ENCODE measurements around the gene ZNF132.
"Not testable (repeated sequence)": the region's sequence is repeated elsewhere in the genome, so short reads cannot be mapped to it uniquely, and the experiment has no call there.

The ZNF132 gene

DNA sequence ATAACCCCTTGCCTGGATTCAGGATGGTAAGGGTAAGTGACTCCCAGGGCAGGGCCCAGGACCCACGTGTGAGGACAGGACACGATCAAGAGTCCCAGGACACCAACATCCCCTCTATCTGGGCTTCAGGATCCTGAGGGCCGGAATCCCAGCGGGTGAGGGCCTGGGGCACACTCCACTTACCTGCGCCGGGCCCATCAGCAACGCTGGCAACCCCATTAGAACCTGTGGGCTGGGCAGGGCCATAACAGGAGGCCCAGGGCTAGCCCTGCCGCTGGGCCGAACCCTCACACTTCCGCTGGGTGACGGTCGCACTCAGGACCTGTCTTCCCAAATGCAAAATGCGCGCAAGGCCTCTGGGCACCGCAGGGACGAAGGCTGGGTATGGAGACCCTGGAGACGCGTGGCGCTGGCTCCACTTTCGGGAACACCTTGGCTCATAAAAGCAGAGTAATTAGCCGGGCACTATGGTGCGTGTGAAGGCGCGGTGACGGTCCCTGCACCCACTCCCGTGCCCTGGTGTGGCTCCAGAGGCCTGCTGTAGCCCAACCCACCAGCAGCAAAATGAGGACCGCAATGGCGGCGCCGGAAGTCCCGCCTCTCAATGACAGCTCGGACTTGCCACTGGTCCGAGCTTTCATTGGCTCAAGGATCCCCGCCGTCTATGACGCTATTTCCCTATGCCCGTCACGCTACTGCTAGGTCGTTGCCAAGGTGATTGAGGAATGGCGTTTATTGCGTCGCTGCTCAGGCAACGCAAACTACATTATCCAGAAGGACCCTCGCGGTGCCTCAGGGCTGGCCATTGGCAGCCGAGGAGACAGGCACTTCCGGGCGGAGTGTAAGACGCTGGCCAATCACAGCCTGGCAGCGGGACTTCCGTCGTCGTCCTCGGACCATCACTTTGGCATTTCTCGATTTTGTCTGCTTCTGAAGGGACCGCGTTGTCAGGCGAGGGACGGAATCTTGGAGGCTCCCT is at the start of gene ZNF132:
Gene ZNF132 (minus strand): TSS at position 578 of the 979 bp plus-strand sequence. CDS start 332 bp downstream, at position 246.
- DNase-seq (ENCODE audit: low spot score) = no peak

DNA sequence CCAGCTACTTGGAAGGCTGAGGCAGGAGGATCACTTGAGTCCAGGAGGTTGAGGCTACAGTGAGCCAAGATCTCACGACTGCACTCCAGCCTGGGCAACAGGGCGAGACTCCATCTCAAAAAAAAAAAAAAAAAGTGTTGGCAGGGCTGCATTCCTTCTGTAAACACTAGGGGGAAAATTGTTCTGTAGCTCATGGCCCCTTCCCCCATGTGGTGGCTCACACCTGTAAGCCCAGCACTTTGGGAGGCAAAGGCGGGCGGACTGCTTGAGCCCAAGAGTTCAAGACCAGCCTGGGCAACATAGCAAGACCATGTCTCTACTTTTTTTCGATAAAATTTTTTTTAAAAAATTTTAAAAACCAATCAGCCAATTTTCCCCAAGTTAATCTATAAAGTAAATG is 44.4 kb upstream of the ZNF132 start:
- DNase-seq (ENCODE audit: low spot score) = not testable (repeated sequence)

DNA sequence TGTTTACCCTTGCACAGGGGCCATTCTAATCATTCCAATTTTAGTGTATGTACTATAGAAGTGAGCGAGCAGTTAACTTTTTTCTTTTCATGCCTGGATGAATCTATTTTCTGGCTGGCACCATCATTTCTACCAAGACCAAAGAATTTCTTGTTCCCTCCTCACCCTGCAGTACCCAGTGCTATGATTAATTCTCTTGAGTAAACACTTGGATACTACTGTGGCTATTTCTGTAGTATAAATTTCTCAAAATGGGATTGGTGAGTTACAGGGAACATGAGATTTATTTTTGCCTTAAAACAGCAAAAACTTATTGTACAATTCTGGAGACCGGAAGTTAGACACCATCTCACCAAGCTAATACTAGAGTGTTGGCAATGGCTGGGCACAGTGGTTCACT is 43.8 kb upstream of the ZNF132 start:
- no peak for DNase-seq (ENCODE audit: low spot score)

DNA sequence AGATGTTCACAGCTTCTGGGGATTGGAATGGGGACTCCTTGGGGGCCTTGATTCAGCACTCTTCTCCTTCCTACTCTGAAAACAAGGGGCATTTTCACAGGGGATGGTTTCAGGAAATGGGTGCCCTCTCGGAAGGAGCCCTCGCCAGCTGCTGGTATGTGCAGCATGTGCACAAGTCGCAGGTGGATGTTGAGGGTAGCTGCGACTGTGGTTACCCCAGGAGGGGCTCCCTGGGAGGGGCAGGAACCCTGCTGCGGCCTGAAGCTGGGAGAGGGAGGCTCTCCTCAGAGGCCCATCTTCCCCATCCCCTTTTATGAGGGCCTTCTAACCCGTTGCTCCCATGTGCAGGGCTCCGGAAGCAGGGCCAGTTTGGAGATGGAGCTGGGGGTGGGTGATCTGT is 42.4 kb upstream of the ZNF132 start:
- no peak for DNase-seq (ENCODE audit: low spot score)

DNA sequence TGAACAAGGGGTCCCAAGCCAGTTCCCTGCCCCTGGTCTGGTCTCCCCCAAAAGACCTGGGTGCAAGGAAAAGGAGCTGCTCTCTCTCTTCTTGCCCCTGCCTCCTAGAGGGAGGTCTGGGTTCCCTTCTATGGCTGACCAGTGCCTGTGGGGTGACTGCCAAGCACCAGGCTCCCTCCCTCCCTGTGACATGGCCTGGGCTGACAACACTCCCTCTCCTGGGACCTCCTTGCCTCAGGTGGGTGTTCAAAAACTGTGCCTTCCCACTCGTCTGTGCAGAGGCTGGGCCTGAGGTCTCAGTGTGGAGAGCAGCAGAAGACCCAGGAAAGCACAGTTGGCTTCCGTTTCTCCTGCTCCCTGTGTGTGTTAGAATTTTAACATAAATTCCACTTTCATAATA is 40.9 kb upstream of the ZNF132 start:
- no peak for DNase-seq (ENCODE audit: low spot score)

DNA sequence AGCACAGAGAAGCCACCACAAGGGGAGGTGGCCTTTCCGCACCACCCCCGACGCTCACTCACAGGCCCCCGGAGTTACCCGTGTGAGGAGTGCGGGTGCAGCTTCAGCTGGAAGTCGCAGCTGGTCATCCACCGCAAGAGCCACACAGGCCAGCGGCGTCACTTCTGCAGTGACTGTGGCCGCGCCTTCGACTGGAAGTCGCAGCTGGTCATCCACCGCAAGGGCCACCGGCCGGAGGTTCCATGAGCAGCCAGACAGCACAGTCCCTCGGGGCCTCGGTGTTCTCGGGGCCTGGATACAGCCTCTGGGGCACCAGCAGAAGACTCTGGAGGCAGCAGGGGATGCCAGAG is 40.5 kb upstream of the ZNF132 start:
- DNase-seq (ENCODE audit: low spot score) = no peak

DNA sequence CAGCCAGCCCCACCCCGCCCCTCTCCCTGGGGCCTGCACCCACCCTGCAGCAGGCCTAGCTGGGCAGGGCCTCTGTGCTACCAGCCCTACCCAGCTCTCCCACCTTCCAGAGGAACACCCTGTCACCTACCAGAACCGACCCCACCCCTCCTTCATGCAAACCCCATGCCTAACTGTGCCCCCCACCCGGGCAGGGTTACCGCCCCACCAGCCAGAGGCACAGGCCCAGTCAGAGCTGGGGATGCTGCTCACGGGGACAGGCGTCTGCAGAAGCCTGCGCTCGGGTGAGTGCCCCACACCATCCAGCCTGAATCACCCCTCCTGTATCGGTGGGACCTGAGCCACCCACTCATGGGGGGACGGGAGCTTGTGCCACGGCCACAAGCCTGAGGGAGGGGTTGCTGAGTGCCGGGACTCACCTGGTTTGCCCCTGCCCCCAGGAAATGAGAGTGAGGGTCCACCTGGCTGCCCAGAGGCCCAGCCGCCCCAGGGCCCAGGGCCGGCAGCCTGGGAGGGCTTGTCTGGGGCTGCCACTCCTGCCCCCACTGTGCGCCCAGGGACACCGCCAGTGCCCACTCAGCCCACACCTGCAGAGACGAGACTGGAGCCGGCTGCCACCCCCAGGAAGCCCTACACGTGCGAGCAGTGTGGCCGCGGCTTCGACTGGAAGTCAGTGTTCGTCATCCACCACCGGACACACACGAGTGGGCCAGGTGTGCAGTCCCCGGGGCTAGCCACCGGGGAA is 40.0 kb upstream of the ZNF132 start:
- no peak for DNase-seq (ENCODE audit: low spot score)

DNA sequence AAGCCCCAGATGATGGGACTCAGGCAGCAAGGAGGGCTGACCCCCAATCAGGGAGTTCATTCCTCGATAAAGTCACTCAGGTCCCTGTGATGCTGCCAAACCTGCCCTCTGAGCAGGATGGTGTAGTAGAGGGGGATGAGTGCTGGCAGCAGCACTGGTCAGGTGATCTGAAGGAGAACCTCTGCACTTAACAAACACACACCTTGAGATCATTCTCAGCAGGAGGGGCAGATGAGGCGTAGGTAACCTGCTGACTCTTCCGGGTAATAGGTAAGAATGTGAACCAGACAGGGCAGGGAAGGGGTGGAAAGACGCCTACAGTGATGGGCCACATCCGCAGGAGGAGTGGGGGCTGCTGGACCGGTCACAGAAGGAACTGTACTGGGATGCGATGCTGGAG is 39.4 kb upstream of the ZNF132 start:
- no peak for DNase-seq (ENCODE audit: low spot score)

DNA sequence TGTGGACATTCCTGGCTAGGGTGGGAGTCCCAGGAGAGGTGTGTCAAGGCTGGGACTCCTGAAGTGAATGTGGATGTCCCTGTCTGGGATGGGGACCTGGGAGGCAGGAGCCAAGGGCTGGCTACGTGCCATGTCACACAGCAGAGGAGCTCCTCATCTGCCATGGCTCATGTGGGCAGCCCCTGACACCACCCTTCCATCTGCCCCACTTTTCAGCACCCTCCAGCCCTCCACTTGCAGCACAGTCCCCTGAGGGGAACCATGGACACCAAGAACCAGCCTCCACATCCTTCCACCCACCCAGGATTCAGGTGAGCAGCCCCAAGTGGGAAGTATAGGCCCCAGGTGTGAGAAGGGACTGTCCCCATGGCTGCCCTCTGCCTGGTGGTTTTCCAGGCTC is 37.9 kb upstream of the ZNF132 start:
- no peak for DNase-seq (ENCODE audit: low spot score)

DNA sequence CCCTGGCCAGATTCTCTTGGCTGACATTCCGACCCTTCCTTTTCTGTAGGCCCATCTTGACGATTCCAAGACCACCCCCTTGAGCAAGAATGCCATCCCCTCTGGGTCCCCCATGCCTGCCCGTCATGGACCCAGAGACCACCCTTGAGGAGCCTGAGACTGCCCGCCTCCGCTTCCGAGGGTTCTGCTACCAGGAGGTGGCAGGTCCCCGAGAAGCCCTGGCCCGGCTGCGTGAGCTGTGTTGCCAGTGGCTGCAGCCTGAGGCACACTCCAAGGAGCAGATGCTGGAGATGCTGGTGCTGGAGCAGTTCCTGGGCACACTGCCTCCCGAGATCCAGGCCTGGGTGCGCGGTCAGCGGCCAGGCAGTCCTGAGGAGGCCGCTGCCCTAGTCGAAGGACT is 37.2 kb upstream of the ZNF132 start:
- no peak for DNase-seq (ENCODE audit: low spot score)

DNA sequence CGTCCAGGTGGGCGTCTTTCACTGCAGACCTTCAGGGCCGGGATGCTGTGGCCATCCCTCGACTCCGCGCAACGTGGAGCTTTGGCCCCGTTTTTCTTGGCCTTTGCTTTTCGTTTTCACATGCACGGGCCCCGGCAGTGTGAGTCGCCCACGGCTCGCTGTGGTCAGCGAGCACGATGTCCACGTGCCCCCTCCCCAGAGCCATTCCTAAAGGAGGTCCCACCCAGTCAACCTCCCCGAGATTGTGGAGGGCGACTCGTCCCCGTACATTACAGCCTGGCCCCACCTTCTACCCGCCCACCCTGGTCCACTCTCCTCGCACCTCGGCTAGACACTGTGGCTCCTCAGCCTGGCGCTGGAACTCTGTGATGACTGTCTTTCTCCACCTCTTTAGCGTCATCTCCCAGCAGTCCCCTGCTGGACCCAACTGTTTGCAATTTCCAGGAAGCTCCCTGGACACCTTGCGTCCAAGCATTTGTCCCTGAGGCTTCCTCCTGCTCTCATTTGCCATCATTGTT is 36.6 kb upstream of the ZNF132 start:
- no peak for DNase-seq (ENCODE audit: low spot score)

DNA sequence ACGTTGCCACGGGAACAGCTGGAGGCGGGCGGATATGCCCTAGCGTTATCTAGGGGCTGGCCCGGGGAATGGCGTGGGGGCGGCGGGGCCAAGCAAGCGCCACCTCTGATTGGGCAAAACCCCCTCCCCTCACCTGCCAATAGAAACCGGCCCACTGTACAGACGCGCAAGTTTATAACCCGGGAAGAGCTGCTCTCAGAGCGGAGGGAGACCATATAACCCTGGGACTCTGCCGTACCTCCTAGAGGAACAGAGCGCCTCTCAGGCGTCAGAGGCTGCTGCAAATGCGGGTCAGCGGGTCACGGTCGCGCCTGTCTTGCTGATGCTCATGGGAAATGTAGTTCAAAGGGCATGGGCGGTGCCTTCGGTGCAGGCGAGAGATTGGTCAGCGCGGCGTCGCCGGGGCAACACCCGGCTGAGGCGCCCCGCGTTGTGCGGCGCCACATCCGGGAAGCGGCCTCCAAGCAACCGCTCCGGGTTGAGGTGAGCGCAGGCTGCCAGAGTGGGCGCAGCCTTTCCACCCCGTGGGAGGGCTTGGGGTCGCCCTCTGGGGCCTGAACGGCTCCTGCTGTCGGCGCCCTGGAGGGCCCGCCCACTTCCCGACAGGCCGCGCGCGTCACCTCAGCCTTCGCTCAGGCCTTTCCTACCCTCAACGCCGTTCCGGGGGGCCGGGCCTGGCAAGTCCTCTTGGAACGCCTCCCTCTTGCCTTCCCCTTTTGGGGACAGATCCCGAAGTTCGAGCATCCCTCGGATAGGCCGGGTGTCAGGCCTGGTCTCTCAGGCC is 36.0 kb upstream of the ZNF132 start, which contains the start of gene ZNF446:
Gene ZNF446 (plus strand): TSS at position 639 of the 784 bp plus-strand sequence. CDS start 867 bp downstream, outside the sequence.
- DNase-seq (ENCODE audit: low spot score) = peak; percentile 96

DNA sequence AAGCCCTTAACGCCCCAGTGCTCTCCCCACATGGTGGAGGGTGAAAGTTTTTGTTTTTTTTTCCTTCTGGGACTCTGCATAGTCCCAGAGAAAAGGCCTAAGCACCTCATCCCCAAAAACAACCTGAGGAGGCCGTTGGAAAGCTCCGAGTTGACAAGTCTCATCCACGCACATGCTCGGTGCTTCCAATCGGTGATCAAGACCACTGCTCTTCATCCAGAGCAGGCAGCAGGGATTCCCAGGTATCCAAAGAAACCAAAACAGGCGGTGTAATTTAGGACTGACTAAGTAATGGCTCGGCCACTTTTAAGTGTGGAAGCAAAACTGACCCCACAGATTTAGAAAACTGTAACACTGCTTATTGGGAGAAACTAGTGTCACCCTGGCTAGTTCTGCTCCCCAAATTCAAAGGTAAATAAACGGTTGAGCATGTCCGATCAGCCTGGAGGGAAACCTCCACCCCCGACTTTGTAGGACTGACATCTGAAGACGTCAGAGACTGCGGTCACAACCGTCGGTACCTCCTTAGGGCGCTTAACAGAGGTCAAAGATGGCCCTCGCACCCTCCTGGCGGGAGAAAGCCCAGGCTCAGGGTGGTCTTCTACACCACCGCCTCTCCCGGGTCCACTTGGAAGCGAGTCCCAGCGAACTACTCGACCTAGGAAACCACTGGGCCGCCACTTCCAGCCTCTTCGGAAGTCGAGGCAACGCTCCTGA is 35.2 kb upstream of the ZNF132 start:
- DNase-seq (ENCODE audit: low spot score) = no peak

DNA sequence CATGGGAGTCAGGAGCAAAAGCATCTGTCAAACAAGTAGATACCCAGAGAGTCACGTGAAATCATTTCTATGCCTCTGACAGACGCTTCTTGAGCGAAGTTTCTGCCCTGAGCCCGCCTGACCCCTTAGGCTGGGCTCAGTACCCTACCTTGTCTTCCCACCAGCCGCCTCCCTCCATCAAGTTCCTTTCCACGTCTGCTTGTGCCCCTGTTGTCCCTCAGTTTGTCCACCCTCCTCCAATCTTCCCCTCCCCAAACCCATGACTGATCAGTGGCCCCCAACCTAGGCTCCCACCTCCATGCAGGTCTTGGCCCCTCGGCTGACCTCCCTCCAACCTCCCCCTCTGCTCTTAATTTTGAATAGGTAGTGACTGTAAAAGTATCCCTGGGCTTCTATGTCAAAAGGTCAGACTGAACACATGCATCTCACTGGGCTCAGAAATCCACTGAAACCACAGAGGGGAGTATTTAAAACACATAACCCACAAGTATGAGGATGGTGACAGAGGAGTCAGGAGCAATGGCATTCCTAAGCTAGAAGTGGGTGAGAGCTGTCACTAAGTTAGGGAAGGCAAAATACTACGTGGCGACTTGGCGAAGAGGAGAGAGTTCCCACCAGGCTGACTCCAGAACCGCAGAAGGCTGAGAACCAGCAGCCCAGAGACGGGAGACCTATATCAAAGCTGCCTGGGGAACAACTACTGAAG is 34.5 kb upstream of the ZNF132 start:
- no peak for DNase-seq (ENCODE audit: low spot score)

DNA sequence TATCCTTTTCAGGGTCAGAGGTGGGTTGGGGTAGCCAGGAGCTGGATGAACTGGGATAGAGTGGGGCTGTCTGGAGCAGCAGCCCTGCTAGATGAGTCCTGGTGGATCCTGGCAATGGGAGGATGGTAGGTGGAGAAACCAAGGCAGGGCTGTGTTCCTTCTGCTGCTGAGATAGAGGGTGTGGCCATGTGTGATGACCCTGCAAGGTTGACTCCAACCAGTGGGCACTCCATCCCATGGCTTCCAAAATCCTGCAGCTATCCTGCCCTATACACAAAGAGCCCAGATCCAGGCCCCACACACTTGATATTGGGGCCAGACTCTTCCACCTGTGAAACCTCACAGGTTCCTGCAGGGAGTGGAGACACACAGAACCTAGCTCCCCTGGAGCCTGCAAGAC is 33.8 kb upstream of the ZNF132 start:
- DNase-seq (ENCODE audit: low spot score) = no peak

DNA sequence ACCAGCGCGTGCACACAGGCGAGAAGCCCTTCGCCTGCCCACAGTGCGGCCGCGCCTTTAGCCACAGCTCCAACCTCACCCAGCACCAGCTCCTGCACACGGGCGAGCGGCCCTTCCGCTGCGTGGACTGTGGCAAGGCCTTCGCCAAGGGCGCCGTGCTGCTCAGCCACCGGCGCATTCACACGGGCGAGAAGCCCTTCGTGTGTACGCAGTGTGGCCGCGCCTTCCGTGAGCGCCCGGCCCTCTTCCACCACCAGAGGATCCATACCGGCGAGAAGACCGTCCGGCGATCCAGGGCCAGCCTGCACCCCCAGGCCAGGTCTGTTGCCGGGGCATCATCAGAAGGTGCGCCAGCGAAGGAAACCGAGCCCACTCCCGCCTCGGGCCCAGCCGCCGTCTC is 31.8 kb upstream of the ZNF132 start:
- no peak for DNase-seq (ENCODE audit: low spot score)

DNA sequence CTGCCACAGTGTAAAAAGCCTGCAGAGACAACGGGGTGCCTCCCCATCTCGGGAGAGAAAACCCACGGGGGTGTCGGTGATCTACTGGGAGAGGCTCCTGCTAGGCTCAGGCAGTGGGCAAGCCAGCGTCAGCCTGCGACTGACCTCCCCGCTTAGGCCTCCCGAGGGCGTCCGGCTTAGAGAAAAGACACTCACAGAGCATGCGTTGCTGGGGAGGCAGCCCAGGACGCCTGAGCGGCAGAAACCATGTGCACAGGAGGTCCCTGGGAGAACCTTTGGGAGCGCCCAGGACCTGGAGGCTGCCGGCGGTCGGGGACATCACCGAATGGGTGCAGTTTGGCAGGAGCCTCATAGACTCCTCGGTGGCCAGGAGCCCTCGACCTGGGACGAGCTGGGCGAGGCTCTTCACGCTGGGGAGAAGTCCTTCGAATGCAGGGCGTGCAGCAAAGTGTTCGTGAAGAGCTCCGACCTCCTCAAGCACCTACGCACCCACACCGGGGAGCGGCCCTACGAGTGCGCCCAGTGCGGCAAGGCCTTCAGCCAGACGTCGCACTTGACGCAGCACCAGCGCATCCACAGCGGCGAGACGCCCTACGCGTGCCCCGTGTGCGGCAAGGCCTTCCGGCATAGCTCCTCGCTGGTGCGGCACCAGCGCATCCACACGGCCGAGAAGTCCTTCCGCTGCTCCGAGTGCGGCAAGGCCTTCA is 31.0 kb upstream of the ZNF132 start:
- not testable (repeated sequence) for DNase-seq (ENCODE audit: low spot score)

DNA sequence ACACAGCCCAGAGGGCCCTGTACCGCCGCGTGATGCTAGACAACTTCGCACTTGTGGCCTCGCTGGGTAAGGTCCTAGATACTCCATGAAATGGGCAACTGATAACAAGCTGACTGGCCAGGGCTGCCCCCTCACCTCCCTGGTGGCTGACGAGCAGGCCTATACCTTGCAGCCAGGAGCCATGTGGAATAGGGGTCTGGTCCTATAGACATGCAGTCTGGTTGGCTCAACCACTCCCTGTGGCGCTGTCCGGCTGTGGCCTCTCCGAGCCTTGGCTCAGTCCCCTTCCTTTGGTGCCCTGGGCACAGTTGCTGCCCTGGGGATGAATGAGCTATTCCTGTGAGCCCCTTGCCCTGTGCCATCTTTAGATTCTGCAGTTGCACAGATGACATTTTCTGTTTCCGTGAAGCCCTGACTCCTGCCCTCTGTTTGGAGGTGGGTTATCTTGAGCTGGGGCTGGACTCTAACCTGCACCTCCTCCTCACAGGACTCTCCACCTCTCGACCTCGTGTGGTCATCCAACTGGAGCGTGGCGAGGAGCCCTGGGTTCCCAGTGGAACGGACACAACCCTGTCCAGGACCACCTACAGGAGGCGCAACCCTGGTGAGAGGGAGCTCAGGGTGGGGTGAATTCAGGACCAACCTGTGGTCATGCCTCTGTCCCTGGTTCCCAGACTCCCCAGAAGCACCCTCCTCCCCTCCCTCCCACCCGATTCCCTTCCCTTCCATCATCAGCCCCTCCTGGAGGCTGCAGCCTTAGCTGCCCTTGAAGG is 29.5 kb upstream of the ZNF132 start:
- no peak for DNase-seq (ENCODE audit: low spot score)

DNA sequence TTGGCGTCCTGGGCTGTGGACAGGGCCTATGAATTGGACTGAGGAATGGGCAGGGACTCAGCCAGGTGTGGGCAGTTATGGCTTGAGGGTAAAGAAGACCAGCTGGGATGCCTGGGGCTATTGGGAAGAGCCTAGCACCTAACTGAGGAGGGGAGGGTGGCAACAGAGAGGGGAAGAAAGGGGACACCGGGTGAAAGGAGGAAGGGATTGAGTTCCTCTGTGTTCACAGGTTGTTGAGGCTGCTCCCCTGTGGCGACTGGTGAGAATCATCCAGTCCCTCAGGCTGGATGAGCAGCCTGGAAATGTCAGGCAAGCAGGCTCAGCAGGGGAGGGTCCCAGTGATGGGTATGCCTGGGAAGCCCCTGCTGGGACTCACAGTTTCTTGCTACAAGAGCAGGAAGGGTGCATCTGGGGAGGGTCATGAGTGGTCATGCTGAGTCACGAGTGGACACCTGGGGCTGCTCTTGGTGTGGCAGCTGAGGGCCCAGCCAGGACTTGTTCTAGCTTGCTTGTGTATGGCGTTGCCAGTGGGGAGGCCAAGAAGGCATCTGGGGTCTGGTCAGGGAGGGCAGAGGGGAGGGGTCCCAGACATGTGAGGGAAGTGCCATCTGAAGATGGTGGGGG is 28.4 kb upstream of the ZNF132 start:
- no peak for DNase-seq (ENCODE audit: low spot score)

All from LoVo (cell line).